ENCODE data around the gene NF1.
"Not testable (repeated sequence)": the region's sequence is repeated elsewhere in the genome, so short reads cannot be mapped to it uniquely, and the experiment has no call there.

DNA sequence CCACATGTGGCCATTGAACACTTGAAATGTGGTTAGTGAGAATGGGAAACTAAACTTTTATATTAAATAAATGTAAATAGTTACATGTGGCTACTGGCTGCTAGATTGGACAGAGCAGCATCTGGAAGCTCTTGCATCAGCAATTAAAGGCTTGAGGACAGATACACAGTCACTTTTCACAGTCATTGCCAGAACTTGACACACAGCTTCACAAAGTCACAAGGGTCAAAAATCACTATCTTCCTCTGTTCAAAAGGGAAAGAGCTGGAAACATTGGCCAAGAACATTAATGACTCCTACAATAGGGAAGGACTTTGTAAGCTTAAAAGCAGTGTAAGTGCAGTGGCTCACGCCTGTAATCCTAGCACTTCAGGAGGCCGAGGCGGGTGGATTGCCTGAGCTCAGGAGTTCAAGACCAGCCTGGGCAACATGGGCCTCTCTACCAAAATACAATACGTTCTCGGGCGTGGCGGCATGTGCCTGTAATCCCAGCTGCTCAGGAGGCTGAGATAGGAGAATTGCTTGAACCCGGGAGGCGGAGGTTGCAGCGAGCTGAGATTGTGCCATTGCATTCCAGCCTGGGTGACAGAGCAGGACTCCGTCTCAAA, 288.0 kb downstream of the NF1 start:
- TF ChIP-seq, protein P1, sequence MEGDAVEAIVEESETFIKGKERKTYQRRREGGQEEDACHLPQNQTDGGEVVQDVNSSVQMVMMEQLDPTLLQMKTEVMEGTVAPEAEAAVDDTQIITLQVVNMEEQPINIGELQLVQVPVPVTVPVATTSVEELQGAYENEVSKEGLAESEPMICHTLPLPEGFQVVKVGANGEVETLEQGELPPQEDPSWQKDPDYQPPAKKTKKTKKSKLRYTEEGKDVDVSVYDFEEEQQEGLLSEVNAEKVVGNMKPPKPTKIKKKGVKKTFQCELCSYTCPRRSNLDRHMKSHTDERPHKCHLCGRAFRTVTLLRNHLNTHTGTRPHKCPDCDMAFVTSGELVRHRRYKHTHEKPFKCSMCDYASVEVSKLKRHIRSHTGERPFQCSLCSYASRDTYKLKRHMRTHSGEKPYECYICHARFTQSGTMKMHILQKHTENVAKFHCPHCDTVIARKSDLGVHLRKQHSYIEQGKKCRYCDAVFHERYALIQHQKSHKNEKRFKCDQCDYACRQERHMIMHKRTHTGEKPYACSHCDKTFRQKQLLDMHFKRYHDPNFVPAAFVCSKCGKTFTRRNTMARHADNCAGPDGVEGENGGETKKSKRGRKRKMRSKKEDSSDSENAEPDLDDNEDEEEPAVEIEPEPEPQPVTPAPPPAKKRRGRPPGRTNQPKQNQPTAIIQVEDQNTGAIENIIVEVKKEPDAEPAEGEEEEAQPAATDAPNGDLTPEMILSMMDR (IDR thresholded peaks at IDR 0.05; ENCODE audit: low read depth, low read length), result not testable (repeated sequence)
- TF ChIP-seq EZH2phosphoT487 (IDR thresholded peaks at IDR 0.05; ENCODE audit: low read depth), result not testable (repeated sequence)

Data from OCI-LY3 (cell line).